SK-N-MC (cell line): ENCODE results near the gene SREK1IP1.

Source experiments
- EZH2 ChIP-seq: fragments of 200-600 bp; sonication (generic); IDR thresholded peaks from one replicate; pipeline ENCODE4 v1.6.1; 2017; ENCODE audit warnings: antibody characterized with exemption
- FOXP2 ChIP-seq: optimal IDR thresholded peaks from 2 replicates; pipeline ENCODE3; 2011; ENCODE audit warnings: mild to moderate bottlenecking, moderate library complexity; ENCODE audit not compliant: insufficient read depth; ENCODE audit errors: extremely low read length, control extremely low read depth
- POLR2AphosphoS5 ChIP-seq: IDR thresholded peaks from 2 replicates; pipeline ENCODE4 v1.6.1; 2012; ENCODE audit warnings: mild to moderate bottlenecking, low read depth, low read length, borderline replicate concordance

DNA sequence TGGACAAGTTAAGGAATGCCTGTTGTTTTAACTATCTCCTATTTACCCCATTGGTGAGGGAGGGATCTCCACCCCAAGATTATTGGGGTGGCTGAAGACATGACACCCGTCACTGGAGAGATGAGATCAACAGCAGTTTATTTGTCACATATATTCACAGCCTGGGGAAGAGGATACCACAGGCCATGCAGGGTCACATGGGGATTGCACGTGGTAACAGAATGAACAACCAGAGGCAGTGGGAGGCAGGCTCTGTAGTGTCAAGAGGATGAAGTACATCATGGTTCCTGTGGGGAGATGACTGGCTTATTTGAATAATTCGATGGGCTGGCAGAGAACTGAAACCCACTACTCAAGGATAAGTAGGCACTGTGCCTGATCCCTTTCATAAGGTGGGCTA, 96.8 kb downstream of the SREK1IP1 start:
- TF ChIP-seq POLR2AphosphoS5 = no peak
- no peak for TF ChIP-seq EZH2
- no peak for TF ChIP-seq FOXP2
